Liver (tissue), 9 donors: Measurements from ENCODE around the gene PAN3. TPM values are rescaled to one million over a fixed set of nuclear protein-coding genes. Genes with fewer than 3 reads are reported as not detected.

Source experiments
- DNase-seq: peaks from one replicate; pipeline ENCODE4 v3.0.0-alpha.2; 2017; ENCODE audit warnings: low spot score
- H3K27ac ChIP-seq, 2 donors: one replicate each; pipeline ENCODE4 v1.7.0; 2013; ENCODE audit warnings: inconsistent platforms in 2 of 2, low read length in 2 of 2, control low read depth in 1 of 2, low read depth in 1 of 2, mild to moderate bottlenecking in 1 of 2
- H3K27me3 ChIP-seq, 4 donors: one replicate each; pipeline versions ENCODE4 v1.6.1 to v1.7.0; 2013; ENCODE audit warnings: low read length in 3 of 4, inconsistent platforms in 1 of 4, mild to moderate bottlenecking in 1 of 4, moderate library complexity in 1 of 4; ENCODE audit not compliant: control insufficient read depth in 4 of 4, insufficient read depth in 4 of 4
- H3K36me3 ChIP-seq, 4 donors: one replicate each; pipeline versions ENCODE4 v1.6.1 to v1.7.0; 2013; ENCODE audit warnings: low read length in 3 of 4, mild to moderate bottlenecking in 3 of 4, low read depth in 1 of 4, moderate library complexity in 1 of 4; ENCODE audit not compliant: control insufficient read depth in 4 of 4, insufficient read depth in 3 of 4
- H3K4me1 ChIP-seq, 4 donors: one replicate each; pipeline versions ENCODE4 v1.6.1 to v1.7.0; 2013; ENCODE audit warnings: low read length in 3 of 4, mild to moderate bottlenecking in 3 of 4, moderate library complexity in 1 of 4; ENCODE audit not compliant: control insufficient read depth in 4 of 4, insufficient read depth in 4 of 4
- H3K4me3 ChIP-seq, 3 donors: one replicate each; pipeline versions ENCODE4 v1.6.1 to v1.7.0; 2013; ENCODE audit warnings: low read length in 3 of 3, control low read depth in 1 of 3, low read depth in 1 of 3, mild to moderate bottlenecking in 1 of 3
- H3K9ac ChIP-seq, 2 donors: one replicate each; pipeline ENCODE4 v1.7.0; 2013; ENCODE audit warnings: low read length in 2 of 2, mild to moderate bottlenecking in 2 of 2, moderate library complexity in 2 of 2, control low read depth in 1 of 2, low read depth in 1 of 2
- H3K9me3 ChIP-seq, 4 donors: one replicate each; pipeline versions ENCODE4 v1.6.1 to v1.7.0; 2013; ENCODE audit warnings: low read length in 3 of 4; ENCODE audit not compliant: control insufficient read depth in 4 of 4
- ATF3 ChIP-seq: IDR thresholded peaks from 2 replicates; pipeline ENCODE4 v1.6.1; 2016; ENCODE audit warnings: antibody characterized with exemption
- EGR1 ChIP-seq, 2 donors: IDR thresholded peaks; 2 replicates each; pipeline ENCODE4 v1.6.1; 2016 to 2018; ENCODE audit warnings: antibody characterized with exemption in 2 of 2, low read depth in 2 of 2
- FOXA1 ChIP-seq: IDR thresholded peaks from 2 replicates; pipeline ENCODE4 v1.6.1; 2016; ENCODE audit warnings: antibody characterized with exemption
- FOXA2 ChIP-seq: IDR thresholded peaks from 2 replicates; pipeline ENCODE4 v1.6.1; 2016; ENCODE audit warnings: antibody characterized with exemption
- GABPA ChIP-seq, 2 donors: IDR thresholded peaks in 1 of 2; conservative IDR thresholded peaks in 1 of 2; 2 replicates each; pipeline ENCODE4 v1.6.1; 2016; ENCODE audit warnings: antibody characterized with exemption in 2 of 2, mild to moderate bottlenecking in 1 of 2, moderate library complexity in 1 of 2
- HNF4A ChIP-seq, 2 donors: conservative IDR thresholded peaks; 2 replicates each; pipeline ENCODE4 v1.6.1; 2016; ENCODE audit warnings: antibody characterized with exemption in 2 of 2, mild to moderate bottlenecking in 2 of 2
- HNF4G ChIP-seq: IDR thresholded peaks from 2 replicates; pipeline ENCODE4 v1.6.1; 2016; ENCODE audit warnings: antibody characterized with exemption
- JUND ChIP-seq, 2 donors: IDR thresholded peaks; 2 replicates each; pipeline ENCODE4 v1.6.1; 2016; ENCODE audit warnings: antibody characterized with exemption in 2 of 2
- MAX ChIP-seq: IDR thresholded peaks from 2 replicates; pipeline ENCODE4 v1.6.1; 2016; ENCODE audit warnings: antibody characterized with exemption
- NR2F2 ChIP-seq: IDR thresholded peaks from 2 replicates; pipeline ENCODE4 v1.6.1; 2016; ENCODE audit warnings: antibody characterized with exemption
- RAD21 ChIP-seq, 2 donors: IDR thresholded peaks; 2 replicates each; pipeline ENCODE4 v1.6.1; 2016; ENCODE audit warnings: antibody characterized with exemption in 2 of 2, mild to moderate bottlenecking in 2 of 2
- REST ChIP-seq: IDR thresholded peaks from 2 replicates; pipeline ENCODE4 v1.6.1; 2016; ENCODE audit warnings: antibody characterized with exemption, mild to moderate bottlenecking
- RXRA ChIP-seq, 2 donors: IDR thresholded peaks; 2 replicates each; pipeline ENCODE4 v1.6.1; 2017 to 2018; ENCODE audit warnings: antibody characterized with exemption in 2 of 2, mild to moderate bottlenecking in 1 of 2
- SP1 ChIP-seq: IDR thresholded peaks from 2 replicates; pipeline ENCODE4 v1.6.1; 2018; ENCODE audit warnings: antibody characterized with exemption, mild to moderate bottlenecking
- TAF1 ChIP-seq: conservative IDR thresholded peaks from 2 replicates; pipeline ENCODE4 v1.6.1; 2016; ENCODE audit warnings: antibody characterized with exemption, mild to moderate bottlenecking
- YY1 ChIP-seq: IDR thresholded peaks from 2 replicates; pipeline ENCODE4 v1.6.1; 2016; ENCODE audit warnings: antibody characterized with exemption, mild to moderate bottlenecking
- ZBTB33 ChIP-seq: IDR thresholded peaks from 2 replicates; pipeline ENCODE4 v1.6.1; 2016; ENCODE audit warnings: antibody characterized with exemption
- WGBS: extraction: QIAGEN DNeasy Blood & Tissue Kit; methylation state at CpG from one replicate; pipeline ENCODE4 v1.1.7; 2013; 5-methylcytosine and 5-hydroxymethylcytosine counted together
- polyA plus RNA-seq, 2 donors: library from polyadenylated mRNA; stranded (reverse) in 1 of 2; unstranded in 1 of 2; fragments of 200-250 nt in 1 of 2; fragments of >200 nt in 1 of 2; fragmentation: Nextera tagmentation in 1 of 2; extraction: Ambion mirVana in 1 of 2; gene quantifications; one replicate each; pipeline versions ENCODE4 v1.2.1 to v1.2.3, GENCODE V29; 2013 to 2015
- total RNA-seq, 2 donors: library from RNA; depleted of rRNA; stranded (reverse); fragments of >200 nt; gene quantifications; one replicate each; pipeline ENCODE4 v1.2.3, GENCODE V29; 2014
- donor health status: healthy.
- donor health status: healthy.
- donor health status: healthy.
- donor health status: healthy.
- donor health status: healthy.

The PAN3 gene
- total and polyA plus RNA-seq, 4 donors: 2.9 to 22.8 (median 11.6) TPM

GRCh38 chr13:28159057-28159456 lies 20.7 kb downstream of the PAN3 start:
- Histone ChIP-seq H3K9me3 (peaks cover 0 to 3% (median 0%) of the 10 kb centered on the region in 4 donors), H3K27ac (no peak overlapping the region), H3K9ac (no peak overlapping the region), H3K36me3 (peaks cover 0 to 2% (median 0%) of the 10 kb centered on the region in 4 donors), H3K27me3 (no peaks in the 10 kb centered on the region), H3K4me1 (peaks cover 0 to 6% (median 2%) of the 10 kb centered on the region in 4 donors), H3K4me3 (no peak overlapping the region)
- no peak for DNase-seq
- no peak for TF ChIP-seq MAX
- 98% methylated on average over 4 of the region's 4 CpGs for WGBS

GRCh38 chr13:28161370-28161769 lies 23.0 kb downstream of the PAN3 start:
- H3K9ac ChIP-seq: no peak overlapping the region
- peaks cover 0 to 3% (median 0%) of the 10 kb centered on the region in 4 donors for H3K9me3 ChIP-seq
- peaks cover 0 to 2% (median 0%) of the 10 kb centered on the region in 4 donors for H3K36me3 ChIP-seq
- peaks cover 0 to 6% (median 2%) of the 10 kb centered on the region in 4 donors for H3K4me1 ChIP-seq
- TF ChIP-seq YY1: no peak
- TF ChIP-seq RXRA (IDR thresholded peaks at IDR 0.05): no peak
- TF ChIP-seq EGR1 (IDR thresholded peaks at IDR 0.05; ENCODE audit: low read depth in 2 of 2): no peak
- TF ChIP-seq REST: no peak
- no peak for TF ChIP-seq TAF1
- no peak for TF ChIP-seq GABPA (IDR thresholded peaks at IDR 0.05 in 1 of 2, conservative IDR thresholded peaks at IDR 0.05 in 1 of 2)
- no peak for TF ChIP-seq HNF4A (conservative IDR thresholded peaks at IDR 0.05)
- no peak for TF ChIP-seq HNF4G
- no peak for TF ChIP-seq RAD21 (IDR thresholded peaks at IDR 0.05)
- TF ChIP-seq MAX: no peak
- no peak for TF ChIP-seq NR2F2
- no peak for TF ChIP-seq FOXA2
- no peak for TF ChIP-seq JUND (IDR thresholded peaks at IDR 0.05)
- no peak for TF ChIP-seq ATF3
- no peak for TF ChIP-seq FOXA1
- TF ChIP-seq ZBTB33: no peak
- no peak for TF ChIP-seq SP1
- WGBS: 47% methylated on average over 1 of the region's 1 CpG
- H3K27me3 ChIP-seq: no peaks in the 10 kb centered on the region
- H3K4me3 ChIP-seq: no peak overlapping the region
- DNase-seq: no peak
- H3K27ac ChIP-seq: no peak overlapping the region
